HL-60/S4 (cell line): ENCODE data around the gene DDA1.
"Not testable (repeated sequence)": the region's sequence is repeated elsewhere in the genome, so short reads cannot be mapped to it uniquely, and the experiment has no call there.

Experiments
- in situ Hi-C: fragments of 300-500 bp; cut with MboI; formaldehyde crosslinking; loops from 2 replicates; pipeline ENCODE4 v1.14.3; 2022; ENCODE audit warnings: low sequenced_read_pairs

Gene DDA1

GRCh38 chr19:17341386-17341785, 32.0 kb downstream of the DDA1 start:
- in situ Hi-C loops: no loop called here

- in situ Hi-C loops: no loop called here
These were observed 32.5 kb downstream of the DDA1 start for GRCh38 chr19:17341845-17342244.

- in situ Hi-C loops: loop anchor here (5.0 kb wide), 1 partner anchor 41 kb away; no protein-coding TSS in a partner anchor
These were observed 36.8 kb downstream of the DDA1 start for GRCh38 chr19:17346109-17346671.

- in situ Hi-C loops: loop anchor here (5.0 kb wide), 1 partner anchor 40 kb away; no protein-coding TSS in a partner anchor
These were observed 38.0 kb downstream of the DDA1 start for GRCh38 chr19:17347361-17347760.

- in situ Hi-C loops: loop anchor here (5.0 kb wide), 1 partner anchor 39 kb away; no protein-coding TSS in a partner anchor
These were observed 38.5 kb downstream of the DDA1 start for GRCh38 chr19:17347877-17348276.

- in situ Hi-C loops: loop anchor here (5.0 kb wide), 1 partner anchor 39 kb away; no protein-coding TSS in a partner anchor
These were observed 39.3 kb downstream of the DDA1 start for GRCh38 chr19:17348700-17349099.

- in situ Hi-C loops: no loop called here
These were observed 42.6 kb downstream of the DDA1 start for GRCh38 chr19:17351815-17352435.

GRCh38 chr19:17352608-17353280, 43.4 kb downstream of the DDA1 start:
- in situ Hi-C loops: no loop called here

GRCh38 chr19:17353386-17353785, 44.0 kb downstream of the DDA1 start:
- in situ Hi-C loops: no loop called here

GRCh38 chr19:17357078-17357666, 47.8 kb downstream of the DDA1 start:
- in situ Hi-C loops: no loop called here

GRCh38 chr19:17357724-17358123, 48.4 kb downstream of the DDA1 start:
- in situ Hi-C loops: no loop called here

GRCh38 chr19:17358395-17358794, 49.0 kb downstream of the DDA1 start:
- in situ Hi-C loops: no loop called here

GRCh38 chr19:17359905-17360800, 50.8 kb downstream of the DDA1 start:
- in situ Hi-C loops: no loop called here

GRCh38 chr19:17363852-17364605, 54.7 kb downstream of the DDA1 start:
- in situ Hi-C loops: not testable (repeated sequence)

- in situ Hi-C loops: no loop called here
These were observed 56.0 kb downstream of the DDA1 start for GRCh38 chr19:17365361-17365760.

- in situ Hi-C loops: no loop called here
These were observed 60.7 kb downstream of the DDA1 start for GRCh38 chr19:17370026-17370587.
